HL-60 (cell line): ENCODE data around the gene MAPKAPK3.

Source experiments
- DNase-seq, 2 experiments: peaks; one replicate each; pipeline ENCODE4 v3.0.0-alpha.2; 2010 to 2020; ENCODE audit warnings: low read depth in 1 of 2, low spot score in 1 of 2
- H3K27ac ChIP-seq: fragments of 250-450 bp; sonication (Bioruptor Pico); replicated peaks from 2 replicates; pipeline ENCODE4 v1.5.1; 2020; ENCODE audit warnings: mild to moderate bottlenecking, moderate library complexity
- H3K27me3 ChIP-seq: fragments of 250-450 bp; sonication (Bioruptor Pico); 2 replicates; pipeline ENCODE4 v1.5.1; 2021; ENCODE audit warnings: mild to moderate bottlenecking, moderate library complexity; ENCODE audit not compliant: insufficient read depth, poor library complexity, severe bottlenecking
- H3K4me3 ChIP-seq: replicated peaks from 2 replicates; pipeline ENCODE4 v1.5.1; 2011; ENCODE audit warnings: mild to moderate bottlenecking, control low read depth, low read length; ENCODE audit not compliant: insufficient read depth
- GABPA ChIP-seq: IDR thresholded peaks from 2 replicates; pipeline ENCODE4 v1.6.1; 2012; ENCODE audit warnings: low read depth
- POLR2AphosphoS5 ChIP-seq: IDR thresholded peaks from 2 replicates; pipeline ENCODE4 v1.6.1; 2012; ENCODE audit warnings: low read depth
- SPI1 ChIP-seq: IDR thresholded peaks from 2 replicates; pipeline ENCODE4 v1.6.1; 2012; ENCODE audit warnings: low read depth, mild to moderate bottlenecking, borderline replicate concordance
- TF ChIP-seq, protein P1 (sequence below): IDR thresholded peaks from 2 replicates; pipeline ENCODE4 v1.6.1; 2012; ENCODE audit warnings: low read depth; ENCODE audit not compliant: insufficient replicate concordance
- TF ChIP-seq, protein P2 (sequence below): IDR thresholded peaks from one replicate; pipeline ENCODE4 v1.5.1; 2011; ENCODE audit warnings: low read length, control low read depth, inconsistent platforms; ENCODE audit not compliant: insufficient read depth

Gene MAPKAPK3

DNA sequence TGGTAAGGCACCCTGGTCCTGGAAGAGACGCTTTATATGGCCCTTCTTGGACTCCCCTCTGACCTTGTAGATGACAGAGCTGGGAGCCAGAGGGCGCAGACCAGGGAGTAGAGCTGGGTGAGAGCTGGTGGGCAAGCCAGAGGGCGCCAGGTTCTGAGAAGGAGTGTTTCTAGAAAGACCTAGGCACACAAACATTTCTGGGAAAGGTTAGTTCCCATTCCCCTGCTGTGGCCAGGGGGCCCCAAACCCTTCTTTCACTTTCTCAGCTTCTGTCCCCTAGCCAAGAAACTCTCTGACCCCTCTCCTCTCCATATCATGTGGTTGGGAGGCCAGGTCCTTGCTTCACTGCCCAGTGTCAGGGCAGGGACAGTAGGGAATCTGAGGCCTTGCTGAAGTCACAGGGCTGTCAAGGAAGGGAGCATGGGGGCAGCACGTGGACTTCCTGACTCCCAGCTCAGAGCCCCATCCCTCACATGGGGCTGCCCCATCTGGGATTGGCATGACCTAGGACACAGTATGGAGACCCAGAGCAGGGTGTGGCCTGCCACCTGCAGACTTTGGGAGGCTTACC is 44.1 kb upstream of the MAPKAPK3 start:
- TF ChIP-seq, protein P1, sequence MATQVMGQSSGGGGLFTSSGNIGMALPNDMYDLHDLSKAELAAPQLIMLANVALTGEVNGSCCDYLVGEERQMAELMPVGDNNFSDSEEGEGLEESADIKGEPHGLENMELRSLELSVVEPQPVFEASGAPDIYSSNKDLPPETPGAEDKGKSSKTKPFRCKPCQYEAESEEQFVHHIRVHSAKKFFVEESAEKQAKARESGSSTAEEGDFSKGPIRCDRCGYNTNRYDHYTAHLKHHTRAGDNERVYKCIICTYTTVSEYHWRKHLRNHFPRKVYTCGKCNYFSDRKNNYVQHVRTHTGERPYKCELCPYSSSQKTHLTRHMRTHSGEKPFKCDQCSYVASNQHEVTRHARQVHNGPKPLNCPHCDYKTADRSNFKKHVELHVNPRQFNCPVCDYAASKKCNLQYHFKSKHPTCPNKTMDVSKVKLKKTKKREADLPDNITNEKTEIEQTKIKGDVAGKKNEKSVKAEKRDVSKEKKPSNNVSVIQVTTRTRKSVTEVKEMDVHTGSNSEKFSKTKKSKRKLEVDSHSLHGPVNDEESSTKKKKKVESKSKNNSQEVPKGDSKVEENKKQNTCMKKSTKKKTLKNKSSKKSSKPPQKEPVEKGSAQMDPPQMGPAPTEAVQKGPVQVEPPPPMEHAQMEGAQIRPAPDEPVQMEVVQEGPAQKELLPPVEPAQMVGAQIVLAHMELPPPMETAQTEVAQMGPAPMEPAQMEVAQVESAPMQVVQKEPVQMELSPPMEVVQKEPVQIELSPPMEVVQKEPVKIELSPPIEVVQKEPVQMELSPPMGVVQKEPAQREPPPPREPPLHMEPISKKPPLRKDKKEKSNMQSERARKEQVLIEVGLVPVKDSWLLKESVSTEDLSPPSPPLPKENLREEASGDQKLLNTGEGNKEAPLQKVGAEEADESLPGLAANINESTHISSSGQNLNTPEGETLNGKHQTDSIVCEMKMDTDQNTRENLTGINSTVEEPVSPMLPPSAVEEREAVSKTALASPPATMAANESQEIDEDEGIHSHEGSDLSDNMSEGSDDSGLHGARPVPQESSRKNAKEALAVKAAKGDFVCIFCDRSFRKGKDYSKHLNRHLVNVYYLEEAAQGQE: no peak
- TF ChIP-seq, protein P2, sequence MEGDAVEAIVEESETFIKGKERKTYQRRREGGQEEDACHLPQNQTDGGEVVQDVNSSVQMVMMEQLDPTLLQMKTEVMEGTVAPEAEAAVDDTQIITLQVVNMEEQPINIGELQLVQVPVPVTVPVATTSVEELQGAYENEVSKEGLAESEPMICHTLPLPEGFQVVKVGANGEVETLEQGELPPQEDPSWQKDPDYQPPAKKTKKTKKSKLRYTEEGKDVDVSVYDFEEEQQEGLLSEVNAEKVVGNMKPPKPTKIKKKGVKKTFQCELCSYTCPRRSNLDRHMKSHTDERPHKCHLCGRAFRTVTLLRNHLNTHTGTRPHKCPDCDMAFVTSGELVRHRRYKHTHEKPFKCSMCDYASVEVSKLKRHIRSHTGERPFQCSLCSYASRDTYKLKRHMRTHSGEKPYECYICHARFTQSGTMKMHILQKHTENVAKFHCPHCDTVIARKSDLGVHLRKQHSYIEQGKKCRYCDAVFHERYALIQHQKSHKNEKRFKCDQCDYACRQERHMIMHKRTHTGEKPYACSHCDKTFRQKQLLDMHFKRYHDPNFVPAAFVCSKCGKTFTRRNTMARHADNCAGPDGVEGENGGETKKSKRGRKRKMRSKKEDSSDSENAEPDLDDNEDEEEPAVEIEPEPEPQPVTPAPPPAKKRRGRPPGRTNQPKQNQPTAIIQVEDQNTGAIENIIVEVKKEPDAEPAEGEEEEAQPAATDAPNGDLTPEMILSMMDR: no peak
- TF ChIP-seq GABPA (no peak), POLR2AphosphoS5 (no peak), SPI1 (no peak)
- Histone ChIP-seq H3K27ac (no peak overlapping the region; the same call in 1 of the 2 replicates), H3K4me3 (no peak overlapping the region), H3K27me3 (no peaks in the 10 kb centered on the region)
- DNase-seq: no peak

DNA sequence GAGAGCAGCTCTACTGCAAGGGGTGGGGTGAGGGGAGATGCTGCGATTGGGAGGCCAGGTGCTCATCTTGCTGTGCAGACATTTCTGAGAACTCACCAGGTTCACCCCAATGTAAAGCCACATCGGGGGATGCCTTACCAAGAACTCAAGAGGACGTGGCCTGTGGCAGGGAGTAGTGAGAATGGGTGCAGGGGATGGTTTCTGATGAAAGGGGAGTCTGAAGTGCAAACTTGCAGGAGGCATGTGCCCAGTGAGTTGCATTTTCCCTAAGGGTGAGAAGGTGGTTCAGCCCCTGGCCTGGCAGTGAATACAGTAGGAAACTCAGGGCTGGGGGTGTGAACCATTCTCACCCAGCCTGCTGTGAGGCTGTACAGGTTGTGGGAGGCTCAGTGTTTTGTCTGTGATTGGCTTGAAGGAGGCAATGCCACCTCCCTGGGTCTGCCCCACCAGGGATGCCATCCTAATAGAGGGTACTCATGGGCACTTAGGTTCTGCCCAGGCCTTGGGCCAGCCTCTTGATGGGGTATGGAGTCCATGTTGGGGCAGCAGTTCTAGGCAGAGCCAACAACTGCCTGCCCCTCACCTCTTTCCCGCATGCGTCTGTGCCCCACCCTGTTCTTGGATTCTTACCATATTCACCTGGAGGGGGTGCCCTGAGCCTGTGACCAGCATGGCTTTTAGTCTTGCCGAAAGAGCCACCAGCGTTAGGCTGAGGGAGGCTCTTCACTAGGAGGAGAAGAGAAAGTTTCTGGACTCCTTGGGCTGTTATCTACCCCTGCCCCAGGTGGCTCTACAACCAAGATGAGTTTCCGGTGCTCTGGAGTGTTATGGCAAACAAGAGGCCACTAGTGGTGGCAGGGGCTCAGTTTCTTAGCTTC is 43.1 kb upstream of the MAPKAPK3 start:
- Histone ChIP-seq H3K4me3 (no peak overlapping the region), H3K27ac (no peak overlapping the region), H3K27me3 (no peaks in the 10 kb centered on the region)
- DNase-seq: no peak
- TF ChIP-seq POLR2AphosphoS5 (no peak), GABPA (no peak), SPI1 (no peak)
- TF ChIP-seq, protein P1: no peak
- TF ChIP-seq, protein P2: no peak

DNA sequence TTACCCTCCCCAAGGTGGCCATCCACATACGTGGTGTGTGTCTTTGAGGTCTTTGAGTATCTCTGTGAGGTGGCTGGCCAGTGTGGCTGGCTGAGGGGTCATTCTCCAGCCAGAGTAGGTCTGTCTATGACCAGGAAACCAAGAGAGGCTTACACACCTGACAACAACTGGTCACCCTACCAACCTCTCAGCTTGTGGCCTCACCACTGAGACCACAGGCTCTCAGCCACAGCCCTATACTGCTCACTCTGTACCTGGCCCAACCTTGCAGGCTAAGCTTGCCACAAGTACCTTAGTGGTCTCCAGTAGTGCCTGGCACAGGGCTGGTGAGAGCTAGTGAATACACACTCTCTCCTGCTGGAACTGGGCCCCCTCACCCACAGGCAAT is 42.5 kb upstream of the MAPKAPK3 start:
- Histone ChIP-seq H3K27me3 (no peaks in the 10 kb centered on the region), H3K27ac (no peak overlapping the region), H3K4me3 (no peak overlapping the region)
- no peak for TF ChIP-seq POLR2AphosphoS5
- TF ChIP-seq, protein P1: no peak
- no peak for TF ChIP-seq GABPA
- no peak for TF ChIP-seq SPI1
- TF ChIP-seq, protein P2: no peak
- no peak for DNase-seq
